ENCODE results near the gene GHR.

GRCh38 chr5:42467572-42467971 lies 44.3 kb downstream of the GHR start:
- TF ChIP-seq CTCF (conservative IDR thresholded peaks at IDR 0.05; ENCODE audit: low read depth, low read length), result no peak
- no peak for TF ChIP-seq EZH2 (IDR thresholded peaks at IDR 0.05; ENCODE audit: borderline replicate concordance, low read depth, low read length, poor library complexity, severe bottlenecking)
